ENCODE measurements around the gene ADCY7.

The ADCY7 gene

DNA sequence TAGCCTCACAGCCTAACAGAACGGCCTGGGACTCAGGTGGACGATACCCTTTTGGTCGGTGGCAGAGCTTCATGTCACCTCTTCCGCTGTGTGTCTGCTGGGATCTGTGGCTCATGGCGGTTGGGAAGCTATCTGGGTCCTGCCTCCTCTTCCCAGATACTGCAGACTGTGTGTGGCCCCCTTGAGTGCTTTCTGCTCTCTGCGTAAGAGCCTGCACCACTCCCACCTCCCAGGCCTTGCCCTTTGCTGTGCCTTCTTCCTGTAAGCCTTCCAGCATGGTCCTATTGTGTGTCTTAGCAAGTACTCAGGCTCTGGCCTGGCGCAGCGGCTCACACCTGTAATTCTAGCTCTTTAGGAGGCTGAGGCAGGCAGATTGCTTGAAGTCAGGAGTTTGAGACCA lies 17.5 kb upstream of the ADCY7 start:
- no peak for DNase-seq (ENCODE audit: low read depth)

DNA sequence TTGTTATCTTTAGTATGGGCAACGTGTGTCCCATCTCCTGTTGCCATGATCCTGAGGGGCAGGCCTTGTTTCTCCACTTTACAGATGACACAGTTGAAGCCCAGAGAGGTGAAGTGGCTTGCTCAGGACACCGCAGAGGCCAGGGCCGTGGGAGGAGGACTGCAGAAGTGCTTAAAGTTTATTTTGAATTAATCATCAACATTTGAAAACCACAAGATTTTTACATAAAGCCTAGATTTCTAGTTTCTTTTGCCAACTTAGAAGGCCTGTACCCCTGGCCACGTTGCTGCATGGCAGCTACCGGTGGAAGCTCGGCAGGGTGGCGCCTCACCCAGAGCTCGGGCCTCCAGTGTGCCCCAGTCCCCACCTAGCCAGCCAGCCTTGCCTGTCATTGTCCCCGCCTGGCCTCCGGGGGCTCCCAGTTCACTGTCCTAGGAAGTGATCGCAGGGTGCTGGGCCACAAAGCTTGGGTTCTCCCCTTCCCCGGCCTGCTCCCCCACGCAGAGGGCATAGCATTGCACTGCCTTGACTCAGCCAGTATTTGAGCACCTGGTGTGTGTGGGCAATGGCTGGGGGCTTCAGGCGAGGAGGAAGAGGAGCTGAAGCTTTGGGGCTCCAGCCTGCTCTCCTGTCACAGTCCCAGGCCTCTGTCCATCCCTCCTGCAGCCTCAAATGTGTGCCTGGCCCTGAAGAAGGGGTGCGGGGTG lies 14.8 kb upstream of the ADCY7 start:
- DNase-seq (ENCODE audit: low read depth), result peak; percentile 85

DNA sequence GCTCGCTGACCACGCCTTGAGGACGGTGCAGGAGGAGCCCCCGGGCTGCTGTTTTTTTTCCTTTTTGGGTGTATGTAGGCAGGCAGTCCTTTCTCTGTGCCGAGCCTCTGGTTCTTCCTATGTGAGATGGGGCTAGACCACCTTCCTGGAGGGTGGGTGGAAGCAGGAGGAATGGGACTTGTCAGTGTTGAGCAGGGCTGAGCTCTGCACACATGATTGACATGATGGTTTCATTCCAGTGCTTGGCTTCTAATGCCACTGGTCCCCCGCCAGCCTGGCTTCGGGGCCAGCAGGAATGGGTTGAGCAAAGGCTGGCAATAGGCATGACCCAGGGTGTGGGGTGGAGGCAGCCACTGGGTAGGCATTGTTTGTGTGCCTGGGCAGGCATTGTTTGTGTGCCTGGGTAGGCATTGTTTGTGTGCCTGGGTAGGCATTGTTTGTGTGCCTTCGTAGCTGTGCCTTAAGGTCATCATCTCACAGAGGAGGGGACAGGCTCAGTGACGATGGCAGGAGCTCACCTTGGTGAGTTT lies 14.2 kb upstream of the ADCY7 start:
- DNase-seq (ENCODE audit: low read depth), result no peak

DNA sequence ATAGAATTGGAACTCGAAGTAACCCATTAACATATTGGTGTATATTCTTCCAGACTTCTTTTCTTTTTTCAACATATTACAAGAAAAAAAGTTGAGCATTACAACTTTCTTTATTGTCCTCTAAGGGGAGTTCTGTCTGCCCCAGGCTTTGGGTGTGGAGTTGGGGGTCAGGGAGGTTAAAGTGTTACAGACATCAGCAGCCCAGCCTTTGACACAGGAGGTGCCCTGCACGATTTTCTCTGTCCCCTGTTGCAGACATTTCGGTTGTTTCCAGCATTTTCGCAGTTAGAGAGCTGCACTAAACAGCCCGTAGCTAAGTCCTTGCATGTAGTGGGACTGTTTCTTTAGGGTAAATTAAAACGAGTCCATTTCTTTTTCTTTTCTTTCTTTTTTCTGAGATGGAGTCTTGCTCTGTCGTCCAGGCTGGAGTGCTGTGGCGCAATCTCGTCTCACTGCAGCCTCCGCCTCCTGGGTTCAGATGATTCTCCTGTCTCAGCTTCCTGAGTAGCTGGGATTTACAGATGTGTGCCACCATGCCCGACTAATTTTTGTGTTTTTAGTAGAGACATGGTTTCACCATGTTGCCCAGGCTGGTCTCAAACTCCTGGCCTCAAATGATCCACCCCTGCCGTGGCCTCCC lies 13.4 kb upstream of the ADCY7 start:
- DNase-seq (ENCODE audit: low read depth), result no peak

DNA sequence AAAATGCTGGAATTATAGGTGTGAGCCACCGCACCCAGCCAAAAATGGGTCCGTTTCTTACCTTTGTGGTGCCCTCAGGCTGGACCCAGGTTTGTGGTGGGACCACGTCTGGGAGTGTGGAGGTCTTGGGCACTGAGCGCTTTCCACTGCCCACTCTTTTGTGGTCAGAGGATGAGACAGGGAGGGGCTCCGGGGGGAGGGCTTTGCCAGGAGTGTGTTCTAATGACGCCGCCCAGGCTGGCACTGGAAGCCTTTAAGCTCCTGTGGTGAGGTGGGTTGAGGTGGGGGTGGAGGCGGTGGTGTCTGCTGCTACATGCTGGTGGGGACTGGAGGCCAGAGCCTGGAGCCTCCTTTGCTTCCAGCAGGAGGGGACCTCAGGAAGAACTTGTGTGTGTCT lies 12.8 kb upstream of the ADCY7 start:
- no peak for DNase-seq (ENCODE audit: low read depth)

- DNase-seq (ENCODE audit: low read depth), result no peak
Measured at GRCh38 chr16:50254072-50254471, 12.3 kb upstream of the ADCY7 start.

DNA sequence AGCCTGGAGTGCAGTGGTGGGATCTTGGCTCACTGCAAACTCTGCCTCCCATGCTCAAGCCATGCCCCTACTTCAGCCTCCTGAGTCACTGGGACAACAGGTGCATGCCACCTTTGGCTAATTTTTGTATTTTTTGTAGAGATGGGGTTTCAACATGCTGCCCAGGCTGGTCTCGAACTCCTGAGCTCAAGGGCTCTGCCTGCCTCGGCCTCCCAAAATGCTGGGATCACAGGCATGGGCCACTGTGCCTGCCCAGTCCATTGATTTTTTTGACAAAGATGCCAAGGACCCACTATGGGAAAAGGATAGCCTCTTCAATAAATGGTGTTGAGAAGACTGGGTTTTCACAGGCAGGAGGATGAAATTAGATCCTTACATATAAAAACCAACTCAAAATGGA lies 10.8 kb upstream of the ADCY7 start:
- DNase-seq (ENCODE audit: low read depth), result no peak

DNA sequence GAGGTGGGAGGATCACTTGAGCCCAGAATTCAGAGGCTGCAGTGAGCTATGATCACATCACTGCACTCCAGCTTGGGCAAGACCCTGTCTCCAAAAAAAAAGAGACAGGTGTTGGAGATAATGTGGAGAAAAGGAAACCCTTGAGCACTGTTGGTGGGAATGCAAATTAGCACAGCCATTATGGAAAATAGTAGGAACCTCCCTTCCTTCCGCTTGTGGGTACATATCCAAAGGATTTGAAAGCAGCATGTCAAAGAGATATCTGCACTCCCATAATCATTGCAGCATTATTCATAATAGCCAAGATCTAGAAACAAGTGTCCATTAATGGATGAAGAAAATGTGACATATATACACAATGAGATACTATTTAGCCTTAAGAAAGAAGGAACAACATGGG lies 9.7 kb upstream of the ADCY7 start:
- no peak for DNase-seq (ENCODE audit: low read depth)

DNA sequence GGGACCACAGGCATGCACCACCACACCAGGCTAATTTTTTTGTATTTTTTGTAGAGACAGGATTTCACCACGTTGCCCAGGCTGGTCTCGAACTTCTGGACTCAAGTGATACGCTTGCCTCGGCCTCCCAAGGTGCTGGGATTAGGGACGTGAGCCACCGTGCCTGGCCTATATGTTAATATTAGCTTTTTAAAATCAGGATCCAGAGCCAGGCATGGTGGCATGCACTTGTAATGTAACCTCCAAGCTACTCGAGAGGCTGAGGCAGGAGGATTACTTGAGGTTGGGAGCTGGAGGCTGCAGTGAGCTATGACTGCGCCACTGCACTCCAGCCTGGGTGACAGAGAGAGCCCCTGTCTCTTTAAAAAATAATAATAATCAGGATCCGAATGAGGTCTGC lies 8.5 kb upstream of the ADCY7 start:
- no peak for DNase-seq (ENCODE audit: low read depth)

DNA sequence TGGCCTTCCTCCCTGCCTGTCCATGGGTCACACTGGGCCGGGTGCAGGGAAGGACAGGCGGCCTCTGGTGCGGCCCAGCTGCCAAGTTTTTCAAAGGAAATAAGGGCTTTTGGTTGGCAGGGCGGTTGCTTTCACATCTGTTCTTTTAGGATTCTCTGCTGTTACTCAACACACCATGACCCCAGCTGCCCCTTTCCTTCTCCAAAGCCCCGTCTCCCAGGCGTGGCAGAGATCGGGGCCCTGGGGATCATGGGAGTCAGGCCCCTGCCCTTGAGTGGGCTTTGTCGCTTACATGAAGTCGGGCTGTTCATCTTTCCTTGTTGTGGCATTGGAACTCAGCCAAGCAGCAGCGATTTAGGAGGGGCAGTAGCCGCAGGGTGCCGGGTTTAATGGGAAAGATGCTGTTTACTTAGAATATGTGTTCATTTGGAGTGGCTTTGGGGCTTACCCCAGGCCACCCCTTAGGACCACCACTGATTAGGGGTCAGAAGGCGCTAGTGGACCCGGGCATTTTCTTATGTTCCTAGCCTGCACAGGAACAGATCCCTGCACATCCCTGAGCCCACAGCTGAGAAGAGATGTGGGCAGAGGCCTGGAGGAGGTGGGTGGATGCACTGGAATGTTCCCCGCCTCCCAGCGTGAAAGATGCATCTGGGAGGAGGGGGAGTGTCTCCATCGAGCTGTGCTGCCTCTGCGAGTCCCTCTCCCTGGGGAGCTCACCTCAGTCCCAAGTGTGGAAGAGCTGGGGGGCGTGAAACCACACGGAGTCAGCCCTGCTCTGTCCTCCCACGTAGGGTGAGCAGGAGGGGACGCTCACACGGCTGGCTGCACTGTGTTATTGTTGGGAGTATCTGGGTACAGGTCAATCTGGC lies 6.8 kb upstream of the ADCY7 start:
- no peak for DNase-seq (ENCODE audit: low read depth)

DNA sequence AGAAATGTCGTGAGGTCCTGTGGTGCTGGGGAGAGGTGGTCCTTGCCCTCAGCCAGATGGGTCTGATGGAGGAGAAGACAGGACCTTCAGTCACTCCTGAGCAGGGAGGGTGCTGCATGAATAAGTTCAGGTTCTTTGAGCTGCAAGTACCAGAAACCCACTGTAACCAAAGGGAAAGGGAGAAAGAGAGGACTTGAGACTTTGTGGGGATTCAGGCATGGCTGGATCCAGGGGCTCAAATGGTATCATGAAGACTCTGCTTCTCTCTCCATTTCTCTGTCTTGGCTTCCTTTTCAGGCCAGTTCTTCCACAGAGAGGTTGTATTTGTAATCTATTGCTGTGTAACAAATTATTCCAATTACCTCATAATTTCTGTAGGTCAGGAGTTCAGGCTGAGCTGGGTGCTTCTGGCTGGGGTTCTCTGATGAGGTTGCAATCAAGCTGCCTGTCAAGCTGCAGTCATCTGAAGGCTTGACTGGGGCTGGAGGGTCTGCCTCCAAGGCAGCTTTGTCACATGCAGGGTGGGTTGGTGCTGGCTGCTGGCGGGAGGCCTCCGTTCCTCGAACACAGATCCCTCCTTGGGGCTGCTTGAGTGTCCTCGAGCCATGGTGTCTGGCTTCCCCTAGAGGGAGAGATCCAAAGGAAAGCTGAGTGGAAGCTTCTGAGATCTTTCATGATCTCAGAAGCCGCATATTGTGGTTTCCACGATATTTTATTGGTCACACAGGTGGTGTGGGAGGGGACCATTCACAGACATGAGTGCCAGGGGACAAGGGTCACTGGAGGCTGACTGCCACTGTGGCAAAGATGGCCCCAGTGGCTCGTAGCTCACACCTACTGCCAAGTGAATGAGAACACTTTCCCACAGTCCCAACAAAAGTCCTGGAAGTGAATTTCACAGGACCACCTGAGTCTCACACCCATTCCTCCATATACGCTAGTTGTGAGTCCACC lies 5.9 kb upstream of the ADCY7 start:
- no peak for DNase-seq (ENCODE audit: low read depth)

GRCh38 chr16:50261160-50261706 lies 5.1 kb upstream of the ADCY7 start:
- no peak for DNase-seq (ENCODE audit: low read depth)

- no peak for DNase-seq (ENCODE audit: low read depth)
Measured at GRCh38 chr16:50261707-50262235, 4.6 kb upstream of the ADCY7 start.

- DNase-seq (ENCODE audit: low read depth), result no peak
Measured at GRCh38 chr16:50263060-50263909, 3.1 kb upstream of the ADCY7 start.

- no peak for DNase-seq (ENCODE audit: low read depth)
Measured at GRCh38 chr16:50263940-50264929, 2.1 kb upstream of the ADCY7 start.

DNA sequence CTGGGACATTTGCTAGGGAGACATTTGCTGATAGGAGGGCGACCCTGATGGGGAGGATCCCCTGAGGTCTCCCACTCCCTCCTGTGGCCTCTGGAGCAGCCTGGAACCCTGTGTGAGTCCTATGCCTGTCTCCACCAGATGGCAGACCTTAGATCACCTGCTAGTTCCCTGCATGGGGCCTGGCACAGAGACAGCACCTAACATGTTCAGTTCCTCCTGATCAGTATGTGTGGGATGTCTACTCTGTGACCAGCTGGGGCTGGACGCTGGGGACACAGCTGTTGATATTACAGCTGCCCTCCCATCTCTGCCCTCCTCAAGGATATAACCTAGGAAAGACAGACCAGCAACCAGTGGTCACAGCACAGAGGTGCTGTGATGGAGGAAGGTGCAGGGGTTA lies 1.1 kb upstream of the ADCY7 start:
- no peak for DNase-seq (ENCODE audit: low read depth)

- DNase-seq (ENCODE audit: low read depth), result no peak
Measured at GRCh38 chr16:50265716-50266336, 525 bp upstream of the ADCY7 start.

GRCh38 chr16:50267151-50267631 lies 840 bp downstream of the ADCY7 start:
- no peak for DNase-seq (ENCODE audit: low read depth)
